GM23338 (cell line): ENCODE measurements around the gene MKLN1. TPM values are rescaled to one million over a fixed set of nuclear protein-coding genes. Genes with fewer than 3 reads are reported as not detected.

Source experiments
- ATAC-seq: fragments of 200-7000 bp; cut with Tn5 transposase; 3 replicates; pipeline ENCODE4 v1.9.1; 2020
- DNase-seq: peaks from one replicate; pipeline ENCODE4 v3.0.0-alpha.2; 2015; ENCODE audit warnings: low spot score
- H2AFZ ChIP-seq: fragments of 200-600 bp; sonication (generic); 2 replicates; pipeline ENCODE4 v1.8.0; 2016; ENCODE audit warnings: antibody characterized with exemption, mild to moderate bottlenecking, moderate library complexity
- H3F3A ChIP-seq: fragments of 200-600 bp; sonication (generic); replicated peaks from 2 replicates; pipeline ENCODE4 v1.8.0; 2017; ENCODE audit warnings: antibody characterized with exemption, mixed run types, low read depth
- H3K27ac ChIP-seq: fragments of 200-600 bp; sonication (generic); 2 replicates; pipeline ENCODE4 v1.6.1; 2016; ENCODE audit warnings: low read depth
- H3K27me3 ChIP-seq: fragments of 200-600 bp; sonication (generic); 2 replicates; pipeline ENCODE4 v1.8.0; 2016; ENCODE audit warnings: mild to moderate bottlenecking, mixed run types, moderate library complexity; ENCODE audit not compliant: insufficient read depth
- H3K36me3 ChIP-seq: fragments of 200-600 bp; sonication (generic); 2 replicates; pipeline ENCODE4 v1.8.0; 2016; ENCODE audit warnings: mild to moderate bottlenecking; ENCODE audit not compliant: insufficient read depth
- H3K4me1 ChIP-seq: fragments of 200-600 bp; sonication (generic); 2 replicates; pipeline ENCODE4 v1.8.0; 2016; ENCODE audit warnings: mild to moderate bottlenecking, moderate library complexity; ENCODE audit not compliant: insufficient read depth
- H3K4me2 ChIP-seq: fragments of 200-600 bp; sonication (generic); 2 replicates; pipeline ENCODE4 v1.7.1; 2017; ENCODE audit warnings: mixed run types
- H3K4me3 ChIP-seq: fragments of 200-600 bp; sonication (generic); 2 replicates; pipeline ENCODE4 v1.6.1; 2016; ENCODE audit warnings: mixed run types
- H3K79me2 ChIP-seq: fragments of 200-600 bp; sonication (generic); replicated peaks from 2 replicates; pipeline ENCODE4 v1.8.0; 2017; ENCODE audit warnings: mild to moderate bottlenecking; ENCODE audit not compliant: insufficient read depth
- H3K9me2 ChIP-seq: fragments of 200-600 bp; sonication (generic); 2 replicates; pipeline ENCODE4 v1.8.0; 2017; ENCODE audit not compliant: insufficient read depth
- H4K20me1 ChIP-seq: fragments of 200-600 bp; sonication (generic); replicated peaks from 2 replicates; pipeline ENCODE4 v1.8.0; 2017; ENCODE audit warnings: mild to moderate bottlenecking; ENCODE audit not compliant: insufficient read depth
- H3K27ac Mint-ChIP-seq: 2 replicates; pipeline ENCODE4 v1.8.0; 2020; ENCODE audit warnings: inconsistent platforms, mild to moderate bottlenecking, moderate library complexity, mixed read lengths
- H3K27me3 Mint-ChIP-seq: 3 replicates; pipeline ENCODE4 v1.8.0; 2022; ENCODE audit warnings: low read depth, mild to moderate bottlenecking, moderate library complexity, mixed read lengths, inconsistent platforms; ENCODE audit not compliant: insufficient read depth, poor library complexity
- H3K36me3 Mint-ChIP-seq: 3 replicates; pipeline ENCODE4 v1.8.0; 2021; ENCODE audit warnings: low read depth, mild to moderate bottlenecking, inconsistent platforms, moderate library complexity, mixed read lengths
- H3K4me1 Mint-ChIP-seq: 3 replicates; pipeline ENCODE4 v1.8.0; 2020; ENCODE audit warnings: mild to moderate bottlenecking, inconsistent platforms, mixed read lengths
- H3K4me3 Mint-ChIP-seq: 3 replicates; pipeline ENCODE4 v1.8.0; 2021; ENCODE audit warnings: moderate library complexity, mild to moderate bottlenecking, inconsistent platforms, mixed read lengths
- H3K9me3 Mint-ChIP-seq: 3 replicates; pipeline ENCODE4 v1.8.0; 2020; ENCODE audit warnings: moderate library complexity, mild to moderate bottlenecking, inconsistent platforms, mixed read lengths
- EZH2phosphoT487 ChIP-seq: fragments of 200-600 bp; sonication (generic); IDR thresholded peaks from one replicate; pipeline ENCODE4 v1.8.1; 2018; ENCODE audit warnings: antibody characterized with exemption; ENCODE audit not compliant: unreplicated experiment
- POLR2AphosphoS5 ChIP-seq: IDR thresholded peaks from 2 replicates; pipeline ENCODE4 v1.6.1; 2016; ENCODE audit warnings: antibody characterized with exemption, low read depth
- polyA plus RNA-seq: library from polyadenylated mRNA; unstranded; fragments of >200 nt; fragmentation: Nextera tagmentation; extraction: Ambion mirVana; gene quantifications from 2 replicates; pipeline ENCODE4 v1.2.1, GENCODE V29; 2016
- total RNA-seq: library from RNA; depleted of rRNA; stranded (reverse); fragments of >200 nt; shearing (Covaris generic); gene quantifications from 2 replicates; pipeline ENCODE4 v1.2.3, GENCODE V29; 2014
- TF ChIP-seq, protein P1 (sequence below): fragments of 250-450 bp; sonication (Bioruptor Pico); IDR thresholded peaks from 2 replicates; pipeline ENCODE4 v1.5.0; 2020; ENCODE audit warnings: mild to moderate bottlenecking, moderate library complexity

MKLN1 gene
- total and polyA plus RNA-seq, 2 experiments from 2014 or later: 25.3 to 46.5 TPM

DNA sequence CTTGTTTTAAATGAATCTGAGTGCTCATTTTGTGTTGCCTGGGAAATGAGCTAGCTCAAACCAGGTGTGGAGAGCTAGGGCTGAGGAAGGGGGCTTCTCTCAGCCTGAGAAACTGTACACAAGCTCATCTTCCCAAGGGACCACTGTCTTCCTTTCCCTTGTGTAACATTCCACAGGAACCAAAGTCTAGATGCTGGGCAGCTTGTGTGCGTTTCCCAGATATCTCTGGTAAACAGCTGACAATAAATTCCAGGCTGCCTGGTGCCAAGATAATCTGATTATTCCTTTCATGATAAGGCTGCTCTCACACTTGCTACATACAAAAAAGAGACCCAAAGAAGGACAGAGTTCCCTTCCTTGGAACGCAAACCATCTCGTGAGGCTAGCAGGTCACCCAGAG lies 33.1 kb upstream of the MKLN1 start:
- H3K4me3 Mint-ChIP-seq: no peak overlapping the region
- DNase-seq (no peak), ATAC-seq (no peak)
- H3K4me1 ChIP-seq: peaks cover 10% of the 10 kb centered on the region; the same call in 1 of the 2 replicates
- H3K4me3 ChIP-seq: no peak overlapping the region
- TF ChIP-seq POLR2AphosphoS5 (no peak), EZH2phosphoT487 (no peak)
- H4K20me1 ChIP-seq: no peaks in the 10 kb centered on the region
- no peak overlapping the region for H3K27ac ChIP-seq
- peaks cover 13% of the 10 kb centered on the region for H3K4me1 Mint-ChIP-seq
- no peaks in the 10 kb centered on the region for H3K9me3 Mint-ChIP-seq
- no peaks in the 10 kb centered on the region for H3K9me2 ChIP-seq
- H3K36me3 Mint-ChIP-seq: no peaks in the 10 kb centered on the region
- no peaks in the 10 kb centered on the region for H3F3A ChIP-seq
- H3K27me3 ChIP-seq: no peaks in the 10 kb centered on the region
- H3K27me3 Mint-ChIP-seq: peaks cover 3% of the 10 kb centered on the region
- H3K79me2 ChIP-seq: no peaks in the 10 kb centered on the region
- no peaks in the 10 kb centered on the region for H3K36me3 ChIP-seq
- no peak overlapping the region for H3K4me2 ChIP-seq
- no peak overlapping the region for H3K27ac Mint-ChIP-seq
- H2AFZ ChIP-seq: peak overlapping the region; percentile 75; the same call in 1 of the 2 replicates

- TF ChIP-seq, protein P1, sequence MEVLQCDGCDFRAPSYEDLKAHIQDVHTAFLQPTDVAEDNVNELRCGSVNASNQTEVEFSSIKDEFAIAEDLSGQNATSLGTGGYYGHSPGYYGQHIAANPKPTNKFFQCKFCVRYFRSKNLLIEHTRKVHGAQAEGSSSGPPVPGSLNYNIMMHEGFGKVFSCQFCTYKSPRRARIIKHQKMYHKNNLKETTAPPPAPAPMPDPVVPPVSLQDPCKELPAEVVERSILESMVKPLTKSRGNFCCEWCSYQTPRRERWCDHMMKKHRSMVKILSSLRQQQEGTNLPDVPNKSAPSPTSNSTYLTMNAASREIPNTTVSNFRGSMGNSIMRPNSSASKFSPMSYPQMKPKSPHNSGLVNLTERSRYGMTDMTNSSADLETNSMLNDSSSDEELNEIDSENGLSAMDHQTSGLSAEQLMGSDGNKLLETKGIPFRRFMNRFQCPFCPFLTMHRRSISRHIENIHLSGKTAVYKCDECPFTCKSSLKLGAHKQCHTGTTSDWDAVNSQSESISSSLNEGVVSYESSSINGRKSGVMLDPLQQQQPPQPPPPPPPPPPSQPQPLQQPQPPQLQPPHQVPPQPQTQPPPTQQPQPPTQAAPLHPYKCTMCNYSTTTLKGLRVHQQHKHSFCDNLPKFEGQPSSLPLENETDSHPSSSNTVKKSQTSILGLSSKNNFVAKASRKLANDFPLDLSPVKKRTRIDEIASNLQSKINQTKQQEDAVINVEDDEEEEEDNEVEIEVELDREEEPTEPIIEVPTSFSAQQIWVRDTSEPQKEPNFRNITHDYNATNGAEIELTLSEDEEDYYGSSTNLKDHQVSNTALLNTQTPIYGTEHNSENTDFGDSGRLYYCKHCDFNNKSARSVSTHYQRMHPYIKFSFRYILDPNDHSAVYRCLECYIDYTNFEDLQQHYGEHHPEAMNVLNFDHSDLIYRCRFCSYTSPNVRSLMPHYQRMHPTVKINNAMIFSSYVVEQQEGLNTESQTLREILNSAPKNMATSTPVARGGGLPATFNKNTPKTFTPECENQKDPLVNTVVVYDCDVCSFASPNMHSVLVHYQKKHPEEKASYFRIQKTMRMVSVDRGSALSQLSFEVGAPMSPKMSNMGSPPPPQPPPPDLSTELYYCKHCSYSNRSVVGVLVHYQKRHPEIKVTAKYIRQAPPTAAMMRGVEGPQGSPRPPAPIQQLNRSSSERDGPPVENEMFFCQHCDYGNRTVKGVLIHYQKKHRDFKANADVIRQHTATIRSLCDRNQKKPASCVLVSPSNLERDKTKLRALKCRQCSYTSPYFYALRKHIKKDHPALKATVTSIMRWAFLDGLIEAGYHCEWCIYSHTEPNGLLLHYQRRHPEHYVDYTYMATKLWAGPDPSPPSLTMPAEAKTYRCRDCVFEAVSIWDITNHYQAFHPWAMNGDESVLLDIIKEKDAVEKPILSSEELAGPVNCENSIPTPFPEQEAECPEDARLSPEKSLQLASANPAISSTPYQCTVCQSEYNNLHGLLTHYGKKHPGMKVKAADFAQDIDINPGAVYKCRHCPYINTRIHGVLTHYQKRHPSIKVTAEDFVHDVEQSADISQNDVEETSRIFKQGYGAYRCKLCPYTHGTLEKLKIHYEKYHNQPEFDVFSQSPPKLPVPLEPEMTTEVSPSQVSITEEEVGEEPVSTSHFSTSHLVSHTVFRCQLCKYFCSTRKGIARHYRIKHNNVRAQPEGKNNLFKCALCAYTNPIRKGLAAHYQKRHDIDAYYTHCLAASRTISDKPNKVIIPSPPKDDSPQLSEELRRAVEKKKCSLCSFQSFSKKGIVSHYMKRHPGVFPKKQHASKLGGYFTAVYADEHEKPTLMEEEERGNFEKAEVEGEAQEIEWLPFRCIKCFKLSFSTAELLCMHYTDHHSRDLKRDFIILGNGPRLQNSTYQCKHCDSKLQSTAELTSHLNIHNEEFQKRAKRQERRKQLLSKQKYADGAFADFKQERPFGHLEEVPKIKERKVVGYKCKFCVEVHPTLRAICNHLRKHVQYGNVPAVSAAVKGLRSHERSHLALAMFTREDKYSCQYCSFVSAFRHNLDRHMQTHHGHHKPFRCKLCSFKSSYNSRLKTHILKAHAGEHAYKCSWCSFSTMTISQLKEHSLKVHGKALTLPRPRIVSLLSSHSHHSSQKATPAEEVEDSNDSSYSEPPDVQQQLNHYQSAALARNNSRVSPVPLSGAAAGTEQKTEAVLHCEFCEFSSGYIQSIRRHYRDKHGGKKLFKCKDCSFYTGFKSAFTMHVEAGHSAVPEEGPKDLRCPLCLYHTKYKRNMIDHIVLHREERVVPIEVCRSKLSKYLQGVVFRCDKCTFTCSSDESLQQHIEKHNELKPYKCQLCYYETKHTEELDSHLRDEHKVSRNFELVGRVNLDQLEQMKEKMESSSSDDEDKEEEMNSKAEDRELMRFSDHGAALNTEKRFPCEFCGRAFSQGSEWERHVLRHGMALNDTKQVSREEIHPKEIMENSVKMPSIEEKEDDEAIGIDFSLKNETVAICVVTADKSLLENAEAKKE (CRISPR knock-in tag): no peak
- no peaks in the 10 kb centered on the region for H3K9me2 ChIP-seq
- no peaks in the 10 kb centered on the region for H4K20me1 ChIP-seq
- ATAC-seq (no peak), DNase-seq (no peak)
- H3F3A ChIP-seq: no peaks in the 10 kb centered on the region
- H3K36me3 ChIP-seq: no peaks in the 10 kb centered on the region
- no peak overlapping the region for H3K27ac ChIP-seq
- H3K9me3 Mint-ChIP-seq: no peaks in the 10 kb centered on the region; the same call in 2 of the 3 replicates
- H3K27me3 Mint-ChIP-seq: peaks cover 6% of the 10 kb centered on the region
- no peak overlapping the region for H3K4me3 Mint-ChIP-seq
- H3K27ac Mint-ChIP-seq: peak overlapping the region; percentile 5; the same call in 1 of the 2 replicates
- H3K36me3 Mint-ChIP-seq: no peaks in the 10 kb centered on the region
- peaks cover 40% of the 10 kb centered on the region for H3K4me1 Mint-ChIP-seq
- no peak overlapping the region for H3K4me2 ChIP-seq
- H3K4me3 ChIP-seq: no peak overlapping the region
- H3K4me1 ChIP-seq: peaks cover 30% of the 10 kb centered on the region
- no peaks in the 10 kb centered on the region for H3K79me2 ChIP-seq
- peak overlapping the region; percentile 8; the same call in 1 of the 2 replicates for H2AFZ ChIP-seq
- no peaks in the 10 kb centered on the region for H3K27me3 ChIP-seq
Observed at GRCh38 chr7:131298608-131298992, 29.1 kb upstream of the MKLN1 start.
